ENCODE results near the gene CFTR.

DNA sequence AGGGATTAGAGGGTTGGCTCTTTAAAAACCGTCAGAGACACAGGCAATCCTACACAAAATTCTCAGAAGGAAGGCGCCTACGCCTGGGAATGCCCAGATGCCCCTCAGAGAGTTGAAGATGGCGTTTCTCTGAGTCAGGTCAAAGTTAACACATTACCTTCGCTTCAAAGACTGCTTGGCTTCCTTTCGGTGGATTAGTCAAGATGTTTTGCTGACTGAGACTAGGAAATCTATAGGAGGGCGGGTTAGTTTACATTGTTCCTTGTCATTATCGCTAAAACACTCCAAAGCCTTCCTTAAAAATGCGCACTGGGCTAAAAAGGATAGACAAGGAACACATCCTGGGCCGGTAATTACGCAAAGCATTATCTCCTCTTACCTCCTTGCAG lies 995 bp upstream of the CFTR start:
- TF ChIP-seq ZBTB33 (IDR thresholded peaks at IDR 0.05) = no peak
- TF ChIP-seq, protein P1, sequence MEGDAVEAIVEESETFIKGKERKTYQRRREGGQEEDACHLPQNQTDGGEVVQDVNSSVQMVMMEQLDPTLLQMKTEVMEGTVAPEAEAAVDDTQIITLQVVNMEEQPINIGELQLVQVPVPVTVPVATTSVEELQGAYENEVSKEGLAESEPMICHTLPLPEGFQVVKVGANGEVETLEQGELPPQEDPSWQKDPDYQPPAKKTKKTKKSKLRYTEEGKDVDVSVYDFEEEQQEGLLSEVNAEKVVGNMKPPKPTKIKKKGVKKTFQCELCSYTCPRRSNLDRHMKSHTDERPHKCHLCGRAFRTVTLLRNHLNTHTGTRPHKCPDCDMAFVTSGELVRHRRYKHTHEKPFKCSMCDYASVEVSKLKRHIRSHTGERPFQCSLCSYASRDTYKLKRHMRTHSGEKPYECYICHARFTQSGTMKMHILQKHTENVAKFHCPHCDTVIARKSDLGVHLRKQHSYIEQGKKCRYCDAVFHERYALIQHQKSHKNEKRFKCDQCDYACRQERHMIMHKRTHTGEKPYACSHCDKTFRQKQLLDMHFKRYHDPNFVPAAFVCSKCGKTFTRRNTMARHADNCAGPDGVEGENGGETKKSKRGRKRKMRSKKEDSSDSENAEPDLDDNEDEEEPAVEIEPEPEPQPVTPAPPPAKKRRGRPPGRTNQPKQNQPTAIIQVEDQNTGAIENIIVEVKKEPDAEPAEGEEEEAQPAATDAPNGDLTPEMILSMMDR (IDR thresholded peaks at IDR 0.05 in 2 of 3, conservative IDR thresholded peaks at IDR 0.05 in 1 of 3; ENCODE audit: control insufficient read depth in 2 of 3, extremely low read depth in 1 of 3, insufficient read depth in 1 of 3, low read depth in 3 of 3, low read length in 3 of 3) = no peak
- TF ChIP-seq USF2 (IDR thresholded peaks at IDR 0.05; ENCODE audit: borderline replicate concordance, low read depth, low read length) = no peak
- no peak for TF ChIP-seq ZZZ3 (IDR thresholded peaks at IDR 0.05; ENCODE audit: control insufficient read depth, insufficient read length, low read depth)

Measured in GM12878 (cell line).